ENCODE data around the gene SESN1.

SESN1 gene

GRCh38 chr6:109031416-109031815, 63.2 kb downstream of the SESN1 start:
- no peaks in the 10 kb centered on the region for H4K20me1 ChIP-seq (ENCODE audit: insufficient read depth, low read length, poor library complexity, severe bottlenecking)
- no peak for TF ChIP-seq EZH2phosphoT487 (IDR thresholded peaks at IDR 0.05; ENCODE audit: borderline replicate concordance)
- H3K36me3 ChIP-seq (ENCODE audit: insufficient read depth, low read length) = no peaks in the 10 kb centered on the region
- no peak overlapping the region for H3K4me2 ChIP-seq (ENCODE audit: low read depth, low read length, poor library complexity, severe bottlenecking)
- H3K4me3 ChIP-seq (ENCODE audit: low read length, poor library complexity, severe bottlenecking) = no peak overlapping the region
- H3K9ac ChIP-seq (ENCODE audit: low read depth, low read length, poor library complexity, severe bottlenecking) = no peak overlapping the region
- no peaks in the 10 kb centered on the region for H3K27me3 ChIP-seq (ENCODE audit: insufficient read depth, low read length, poor library complexity, severe bottlenecking)
- peaks cover 7% of the 10 kb centered on the region for H3K4me1 ChIP-seq (ENCODE audit: insufficient read depth, low read length, poor library complexity, severe bottlenecking)
- H3F3A ChIP-seq (ENCODE audit: low read depth) = no peaks in the 10 kb centered on the region
- H3K9me2 ChIP-seq (replicated peaks; ENCODE audit: low read depth, low read length) = no peaks in the 10 kb centered on the region
- no peaks in the 10 kb centered on the region for H3K79me2 ChIP-seq (ENCODE audit: insufficient read depth, low read length)
- no peaks in the 10 kb centered on the region for H3K9me3 ChIP-seq (ENCODE audit: insufficient read depth, low read depth, low read length)
- no peak overlapping the region for H2AFZ ChIP-seq (ENCODE audit: low read length)

GRCh38 chr6:109029313-109029712, 65.3 kb downstream of the SESN1 start:
- peaks cover 5% of the 10 kb centered on the region; the same call in 1 of the 2 replicates for H3K79me2 ChIP-seq (ENCODE audit: insufficient read depth, low read length)
- H3F3A ChIP-seq (ENCODE audit: low read depth) = no peaks in the 10 kb centered on the region
- no peaks in the 10 kb centered on the region for H4K20me1 ChIP-seq (ENCODE audit: insufficient read depth, low read length, poor library complexity, severe bottlenecking)
- H3K9me2 ChIP-seq (replicated peaks; ENCODE audit: low read depth, low read length) = no peaks in the 10 kb centered on the region
- TF ChIP-seq EZH2phosphoT487 (IDR thresholded peaks at IDR 0.05; ENCODE audit: borderline replicate concordance) (no peak), CTCF (conservative IDR thresholded peaks at IDR 0.05; ENCODE audit: low read length) (no peak)
- no peaks in the 10 kb centered on the region for H3K36me3 ChIP-seq (ENCODE audit: insufficient read depth, low read length)
- H3K9ac ChIP-seq (ENCODE audit: low read depth, low read length, poor library complexity, severe bottlenecking) = no peak overlapping the region
- peaks cover 20% of the 10 kb centered on the region for H3K4me1 ChIP-seq (ENCODE audit: insufficient read depth, low read length, poor library complexity, severe bottlenecking)
- no peak overlapping the region for H2AFZ ChIP-seq (ENCODE audit: low read length)
- no peak overlapping the region for H3K4me2 ChIP-seq (ENCODE audit: low read depth, low read length, poor library complexity, severe bottlenecking)
- no peak overlapping the region for H3K4me3 ChIP-seq (ENCODE audit: low read length, poor library complexity, severe bottlenecking)
- H3K27me3 ChIP-seq (ENCODE audit: insufficient read depth, low read length, poor library complexity, severe bottlenecking) = no peaks in the 10 kb centered on the region
- no peaks in the 10 kb centered on the region for H3K9me3 ChIP-seq (ENCODE audit: insufficient read depth, low read depth, low read length)

- Histone ChIP-seq H2AFZ (ENCODE audit: low read length) (no peak overlapping the region), H3F3A (ENCODE audit: low read depth) (no peaks in the 10 kb centered on the region), H3K4me3 (ENCODE audit: low read length, poor library complexity, severe bottlenecking) (no peak overlapping the region), H3K4me2 (ENCODE audit: low read depth, low read length, poor library complexity, severe bottlenecking) (no peak overlapping the region), H3K4me1 (ENCODE audit: insufficient read depth, low read length, poor library complexity, severe bottlenecking) (peaks cover 29% of the 10 kb centered on the region), H3K36me3 (ENCODE audit: insufficient read depth, low read length) (no peaks in the 10 kb centered on the region), H3K9me2 (replicated peaks; ENCODE audit: low read depth, low read length) (no peaks in the 10 kb centered on the region), H3K9ac (ENCODE audit: low read depth, low read length, poor library complexity, severe bottlenecking) (no peak overlapping the region), H3K79me2 (ENCODE audit: insufficient read depth, low read length) (peaks cover 5% of the 10 kb centered on the region; the same call in 1 of the 2 replicates), H3K27me3 (ENCODE audit: insufficient read depth, low read length, poor library complexity, severe bottlenecking) (no peaks in the 10 kb centered on the region), H4K20me1 (ENCODE audit: insufficient read depth, low read length, poor library complexity, severe bottlenecking) (no peaks in the 10 kb centered on the region), H3K9me3 (ENCODE audit: insufficient read depth, low read depth, low read length) (no peaks in the 10 kb centered on the region)
- TF ChIP-seq EZH2phosphoT487 (IDR thresholded peaks at IDR 0.05; ENCODE audit: borderline replicate concordance) = no peak
These were observed 66.2 kb downstream of the SESN1 start for GRCh38 chr6:109028439-109028838.

- no peak for TF ChIP-seq CTCF (conservative IDR thresholded peaks at IDR 0.05; ENCODE audit: low read length)
- no peak for TF ChIP-seq EZH2phosphoT487 (IDR thresholded peaks at IDR 0.05; ENCODE audit: borderline replicate concordance)
- no peaks in the 10 kb centered on the region for H3K9me3 ChIP-seq (ENCODE audit: insufficient read depth, low read depth, low read length)
These were observed 66.7 kb downstream of the SESN1 start for GRCh38 chr6:109027964-109028363.

More at GRCh38 chr6:109027964-109028363, 66.7 kb downstream of the SESN1 start:
- peaks cover 34% of the 10 kb centered on the region for H3K4me1 ChIP-seq (ENCODE audit: insufficient read depth, low read length, poor library complexity, severe bottlenecking)
- H3K27me3 ChIP-seq (ENCODE audit: insufficient read depth, low read length, poor library complexity, severe bottlenecking) = no peaks in the 10 kb centered on the region
- H3K4me3 ChIP-seq (ENCODE audit: low read length, poor library complexity, severe bottlenecking) = no peak overlapping the region
- no peaks in the 10 kb centered on the region for H3F3A ChIP-seq (ENCODE audit: low read depth)
- no peaks in the 10 kb centered on the region for H3K36me3 ChIP-seq (ENCODE audit: insufficient read depth, low read length)
- no peak overlapping the region for H3K9ac ChIP-seq (ENCODE audit: low read depth, low read length, poor library complexity, severe bottlenecking)
- H4K20me1 ChIP-seq (ENCODE audit: insufficient read depth, low read length, poor library complexity, severe bottlenecking) = no peaks in the 10 kb centered on the region
- no peak overlapping the region for H2AFZ ChIP-seq (ENCODE audit: low read length)
- H3K79me2 ChIP-seq (ENCODE audit: insufficient read depth, low read length) = peaks cover 5% of the 10 kb centered on the region; the same call in 1 of the 2 replicates
- H3K9me2 ChIP-seq (replicated peaks; ENCODE audit: low read depth, low read length) = no peaks in the 10 kb centered on the region
- no peak overlapping the region for H3K4me2 ChIP-seq (ENCODE audit: low read depth, low read length, poor library complexity, severe bottlenecking)
